HEK293 (cell line): ENCODE data around the gene GPR3.

Experiments used
- CTCF ChIA-PET: fragments of 350-600 bp; formaldehyde crosslinking; extraction: SDS; loops from one replicate; lab custom pipeline; 2021; ENCODE audit warnings: antibody characterized with exemption; lab: Yijun Ruan, JAX
- POLR2A ChIA-PET: fragments of 300-600 bp; formaldehyde crosslinking; extraction: SDS; loops from one replicate; lab custom pipeline; 2020; ENCODE audit warnings: antibody characterized with exemption, inconsistent platforms; lab: Yijun Ruan, JAX
- H3K27ac ChIP-seq: fragments of 200-500 bp; sonication (Bioruptor generic); 2 replicates; pipeline ENCODE4 v1.5.1; 2014; ENCODE audit warnings: low read depth, low read length, control low read depth, inconsistent platforms; ENCODE audit errors: extremely low read depth
- H3K36me3 ChIP-seq, 2 experiments: fragments of 200-500 bp in 1 of 2; sonication (Bioruptor generic) in 1 of 2; 1 replicate in 1 of 2; 2 replicates in 1 of 2; pipeline ENCODE4 v1.5.1; 2014 to 2017; ENCODE audit warnings: inconsistent platforms in 2 of 2, low read length in 2 of 2; ENCODE audit not compliant: control insufficient read depth in 2 of 2, insufficient read depth in 1 of 2
- H3K4me1 ChIP-seq: fragments of 200-500 bp; sonication (Bioruptor generic); 2 replicates; pipeline ENCODE4 v1.5.1; 2014; ENCODE audit warnings: mild to moderate bottlenecking, low read length, inconsistent platforms; ENCODE audit not compliant: control insufficient read depth, insufficient read depth
- H3K4me3 ChIP-seq: 2 replicates; pipeline ENCODE4 v1.5.1; 2011; ENCODE audit warnings: low read depth, mild to moderate bottlenecking, control low read depth, low read length, moderate library complexity
- H3K9me3 ChIP-seq: fragments of 200-500 bp; sonication (Bioruptor generic); 2 replicates; pipeline ENCODE4 v1.5.1; 2014; ENCODE audit warnings: low read depth, low read length, inconsistent platforms; ENCODE audit not compliant: control insufficient read depth, insufficient read depth
- AEBP2 ChIP-seq: fragments of 450-650 bp; formaldehyde crosslinking; IDR thresholded peaks from 2 replicates; pipeline ENCODE4 v1.5.1; 2016; ENCODE audit warnings: missing biosample characterization, missing genetic modification characterization, borderline replicate concordance
- GLI4 ChIP-seq: fragments of 450-650 bp; formaldehyde crosslinking; IDR thresholded peaks from 2 replicates; pipeline ENCODE4 v1.5.1; 2016; ENCODE audit warnings: missing biosample characterization, missing genetic modification characterization
- GLIS2 ChIP-seq: fragments of 450-650 bp; formaldehyde crosslinking; IDR thresholded peaks from 2 replicates; pipeline ENCODE4 v1.5.1; 2016; ENCODE audit warnings: missing biosample characterization, missing genetic modification characterization
- INSM2 ChIP-seq: fragments of 450-650 bp; formaldehyde crosslinking; IDR thresholded peaks from 2 replicates; pipeline ENCODE4 v1.5.1; 2016; ENCODE audit warnings: missing biosample characterization, missing genetic modification characterization
- KLF1 ChIP-seq: fragments of 450-650 bp; formaldehyde crosslinking; IDR thresholded peaks from 2 replicates; pipeline ENCODE4 v1.5.1; 2016; ENCODE audit warnings: missing biosample characterization, missing genetic modification characterization
- SETDB1 ChIP-seq: IDR thresholded peaks from one replicate; pipeline ENCODE4 v1.6.1; 2017; ENCODE audit warnings: mild to moderate bottlenecking, low read length, moderate library complexity, mixed read lengths; ENCODE audit not compliant: insufficient read length
- SP7 ChIP-seq: fragments of 450-650 bp; formaldehyde crosslinking; IDR thresholded peaks from 2 replicates; pipeline ENCODE4 v1.5.1; 2016; ENCODE audit warnings: missing biosample characterization, missing genetic modification characterization
- YY1 ChIP-seq: fragments of 450-650 bp; formaldehyde crosslinking; IDR thresholded peaks from 2 replicates; pipeline ENCODE4 v1.5.1; 2018; ENCODE audit warnings: missing biosample characterization, missing genetic modification characterization
- ZBTB11 ChIP-seq: fragments of 450-650 bp; formaldehyde crosslinking; conservative IDR thresholded peaks from 2 replicates; pipeline ENCODE4 v1.5.1; 2016; ENCODE audit warnings: low read depth, missing biosample characterization, missing genetic modification characterization
- ZBTB26 ChIP-seq: fragments of 450-650 bp; formaldehyde crosslinking; optimal IDR thresholded peaks from 2 replicates; pipeline ENCODE3; 2016; ENCODE audit warnings: missing biosample characterization, mild to moderate bottlenecking, missing genetic modification characterization
- ZBTB44 ChIP-seq: fragments of 450-650 bp; IDR thresholded peaks from 2 replicates; pipeline ENCODE4 v1.5.1; 2018; ENCODE audit warnings: missing biosample characterization, mild to moderate bottlenecking, missing genetic modification characterization
- ZNF350 ChIP-seq: fragments of 450-650 bp; formaldehyde crosslinking; IDR thresholded peaks from 2 replicates; pipeline ENCODE4 v1.5.0; 2017; ENCODE audit warnings: missing biosample characterization, mild to moderate bottlenecking, missing genetic modification characterization
- ZNF391 ChIP-seq: fragments of 450-650 bp; formaldehyde crosslinking; IDR thresholded peaks from 2 replicates; pipeline ENCODE4 v1.5.1; 2016; ENCODE audit warnings: low read depth, missing biosample characterization, missing genetic modification characterization, borderline replicate concordance
- ZNF488 ChIP-seq: fragments of 450-650 bp; formaldehyde crosslinking; IDR thresholded peaks from 2 replicates; pipeline ENCODE4 v1.5.1; 2016; ENCODE audit warnings: missing biosample characterization, missing genetic modification characterization
- ZNF585B ChIP-seq: fragments of 450-650 bp; formaldehyde crosslinking; IDR thresholded peaks from 2 replicates; pipeline ENCODE4 v1.5.1; 2016; ENCODE audit warnings: missing biosample characterization, missing genetic modification characterization
- ZNF660 ChIP-seq: fragments of 450-650 bp; IDR thresholded peaks from 2 replicates; pipeline ENCODE4 v1.5.1; 2018; ENCODE audit warnings: missing biosample characterization, mild to moderate bottlenecking, missing genetic modification characterization
- ZNF747 ChIP-seq: fragments of 450-650 bp; formaldehyde crosslinking; IDR thresholded peaks from 2 replicates; pipeline ENCODE4 v1.5.1; 2016; ENCODE audit warnings: missing biosample characterization, missing genetic modification characterization
- ZNF843 ChIP-seq: fragments of 450-650 bp; formaldehyde crosslinking; IDR thresholded peaks from 2 replicates; pipeline ENCODE4 v1.5.1; 2016; ENCODE audit warnings: missing biosample characterization, missing genetic modification characterization
- ZSCAN18 ChIP-seq: fragments of 450-650 bp; formaldehyde crosslinking; IDR thresholded peaks from 2 replicates; pipeline ENCODE4 v1.5.1; 2016; ENCODE audit warnings: missing biosample characterization, missing genetic modification characterization
- ZSCAN5A ChIP-seq: fragments of 450-650 bp; formaldehyde crosslinking; IDR thresholded peaks from 2 replicates; pipeline ENCODE4 v1.5.1; 2016; ENCODE audit warnings: missing biosample characterization, missing genetic modification characterization

GPR3 gene

GRCh38 chr1:27367160-27367650 is 25.2 kb upstream of the GPR3 start:
- Histone ChIP-seq H3K36me3 (peaks cover 0 to 20% of the 10 kb centered on the region in 2 experiments; a peak in 1 of 3 replicates), H3K4me1 (peaks cover 2% of the 10 kb centered on the region; the same call in 1 of the 2 replicates), H3K9me3 (no peaks in the 10 kb centered on the region), H3K27ac (peak overlapping the region; percentile 78; the same call in 1 of the 2 replicates), H3K4me3 (peak overlapping the region; percentile 60)
- CTCF ChIA-PET = interaction anchor here (0.6 to 5.1 kb wide), 20 partner anchors 9 to 302 kb away, joined by 3 to 84 read pairs (median 6); partner anchors contain the start of gene CD164L2
- POLR2A ChIA-PET = interaction anchor here (0.7 to 2.6 kb wide), 11 partner anchors 10 to 406 kb away, joined by 3 to 23 read pairs (median 4); partner anchors contain the start of genes AHDC1, STX12, TMEM222 and WDTC1
- TF ChIP-seq ZBTB44 (no peak), ZNF585B (tag by site-specific recombination) (no peak), ZNF391 (no peak), ZNF843 (tag by site-specific recombination) (no peak), GLIS2 (tag by site-specific recombination) (no peak), SP7 (peak; percentile 8; the same call in 1 of the 2 replicates), ZNF660 (tag by site-specific recombination) (no peak), SETDB1 (no peak), ZNF350 (tag by site-specific recombination) (no peak), ZNF488 (tag by site-specific recombination) (no peak), KLF1 (tag by site-specific recombination) (no peak), INSM2 (no peak), ZSCAN5A (no peak), ZNF747 (tag by site-specific recombination) (no peak), ZBTB11 (tag by site-specific recombination) (peak; percentile 6; the same call in 1 of the 2 replicates), ZBTB26 (tag by site-specific recombination) (no peak), YY1 (no peak), ZSCAN18 (tag by site-specific recombination) (no peak), GLI4 (no peak), AEBP2 (tag by site-specific recombination) (no peak)
